IMR-90 (cell line): ENCODE data around the gene SLC17A5. TPM values are rescaled to one million over a fixed set of nuclear protein-coding genes. Genes with fewer than 3 reads are reported as not detected.

Experiments used
- ATAC-seq: fragments of 200-7000 bp; cut with Tn5 transposase; 2 replicates; pipeline ENCODE4 v1.9.1; 2020; ENCODE audit warnings: low read depth, mild to moderate bottlenecking, moderate library complexity
- BruUV-seq: library from RNA; stranded (reverse); fragments of 400-500 nt; replicated peaks from 2 replicates; lab custom pipeline; 2021; lab: Mats Ljungman, UMichigan
- CTCF ChIA-PET: fragments of 300-600 bp; formaldehyde crosslinking; extraction: SDS; loops from one replicate; lab custom pipeline; 2021; ENCODE audit warnings: antibody characterized with exemption; lab: Yijun Ruan, JAX
- POLR2A ChIA-PET: fragments of 300-600 bp; sonication (Branson Sonifier 250); formaldehyde crosslinking; loops from one replicate; lab custom pipeline; 2022; ENCODE audit warnings: antibody characterized with exemption; ENCODE audit not compliant: unreplicated experiment; lab: Charles Lee
- DNase-seq: peaks from one replicate; pipeline ENCODE4 v3.0.0; 2013
- H2AFZ ChIP-seq: replicated peaks from 2 replicates; pipeline ENCODE3; 2013; ENCODE audit warnings: low read length, mild to moderate bottlenecking; ENCODE audit not compliant: poor library complexity
- H2AK5ac ChIP-seq: 2 replicates; pipeline ENCODE4 v1.6.1; 2013; ENCODE audit warnings: low read depth, low read length, inconsistent platforms
- H2AK9ac ChIP-seq: replicated peaks from 2 replicates; pipeline ENCODE3; 2013; ENCODE audit warnings: mild to moderate bottlenecking, low read depth, low read length, moderate library complexity; ENCODE audit not compliant: poor library complexity
- H2BK120ac ChIP-seq: 2 replicates; pipeline ENCODE4 v1.6.1; 2013; ENCODE audit warnings: low read depth, low read length, inconsistent platforms
- H2BK15ac ChIP-seq: 3 replicates; pipeline ENCODE4 v1.6.1; 2013; ENCODE audit warnings: low read depth, low read length, inconsistent platforms
- H2BK20ac ChIP-seq: 2 replicates; pipeline ENCODE4 v1.6.1; 2013; ENCODE audit warnings: low read depth, mild to moderate bottlenecking, inconsistent platforms, low read length, moderate library complexity
- H2BK5ac ChIP-seq: 2 replicates; pipeline ENCODE4 v1.6.1; 2013; ENCODE audit warnings: mild to moderate bottlenecking, low read depth, low read length, inconsistent platforms; ENCODE audit not compliant: poor library complexity, severe bottlenecking
- H3K14ac ChIP-seq: replicated peaks from 2 replicates; pipeline ENCODE4 v1.6.1; 2013; ENCODE audit warnings: low read depth, low read length, inconsistent platforms
- H3K18ac ChIP-seq: 2 replicates; pipeline ENCODE4 v1.6.1; 2013; ENCODE audit warnings: low read depth, low read length, control low read depth
- H3K23ac ChIP-seq: 2 replicates; pipeline ENCODE4 v1.6.1; 2013; ENCODE audit warnings: low read depth, low read length, inconsistent platforms
- H3K27ac ChIP-seq: 2 replicates; pipeline ENCODE4 v1.5.1; 2013; ENCODE audit warnings: mild to moderate bottlenecking, control low read depth, low read length; ENCODE audit not compliant: insufficient read depth
- H3K27me3 ChIP-seq: 2 replicates; pipeline ENCODE4 v1.6.1; 2013; ENCODE audit warnings: low read length; ENCODE audit not compliant: control insufficient read depth, insufficient read depth
- H3K36me3 ChIP-seq: 2 replicates; pipeline ENCODE4 v1.6.1; 2013; ENCODE audit warnings: low read length, mixed read lengths; ENCODE audit not compliant: control insufficient read depth, insufficient read depth
- H3K4ac ChIP-seq: 2 replicates; pipeline ENCODE4 v1.6.1; 2013; ENCODE audit warnings: low read depth, low read length, inconsistent platforms
- H3K4me1 ChIP-seq: 2 replicates; pipeline ENCODE4 v1.6.1; 2013; ENCODE audit warnings: low read length, mixed read lengths; ENCODE audit not compliant: control insufficient read depth, insufficient read depth
- H3K4me2 ChIP-seq: 2 replicates; pipeline ENCODE4 v1.6.1; 2013; ENCODE audit warnings: low read depth, mild to moderate bottlenecking, control low read depth, low read length, moderate library complexity
- H3K4me3 ChIP-seq: 2 replicates; pipeline ENCODE4 v1.5.1; 2013; ENCODE audit warnings: low read depth, mild to moderate bottlenecking, control low read depth, low read length, moderate library complexity; ENCODE audit not compliant: insufficient read depth
- H3K56ac ChIP-seq: 2 replicates; pipeline ENCODE4 v1.6.1; 2013; ENCODE audit warnings: low read length, inconsistent platforms; ENCODE audit not compliant: insufficient read depth; ENCODE audit errors: extremely low read depth
- H3K79me1 ChIP-seq, 2 experiments: 2 replicates each; pipeline ENCODE4 v1.6.1; 2013; ENCODE audit warnings: low read length in 2 of 2, inconsistent platforms in 1 of 2, low read depth in 1 of 2
- H3K9ac ChIP-seq: 2 replicates; pipeline ENCODE4 v1.6.1; 2013; ENCODE audit warnings: low read depth, low read length, control low read depth
- H3K9me1 ChIP-seq: 2 replicates; pipeline ENCODE4 v1.6.1; 2013; ENCODE audit warnings: low read length, inconsistent platforms; ENCODE audit not compliant: insufficient read depth
- H3K9me3 ChIP-seq: 2 replicates; pipeline ENCODE4 v1.6.1; 2013; ENCODE audit warnings: low read length; ENCODE audit not compliant: control insufficient read depth, insufficient read depth
- H4K20me1 ChIP-seq: 2 replicates; pipeline ENCODE4 v1.6.1; 2013; ENCODE audit warnings: low read length, inconsistent platforms; ENCODE audit not compliant: insufficient read depth
- H4K5ac ChIP-seq: 2 replicates; pipeline ENCODE4 v1.6.1; 2013; ENCODE audit warnings: mild to moderate bottlenecking, low read depth, low read length, control low read depth
- H4K8ac ChIP-seq, 2 experiments: 2 replicates each; pipeline ENCODE4 v1.6.1; 2013; ENCODE audit warnings: low read depth in 2 of 2, low read length in 2 of 2, control low read depth in 1 of 2, inconsistent platforms in 1 of 2
- H4K91ac ChIP-seq: 2 replicates; pipeline ENCODE4 v1.6.1; 2013; ENCODE audit warnings: low read depth, low read length, inconsistent platforms; ENCODE audit not compliant: insufficient read depth
- BHLHE40 ChIP-seq: fragments of 150-350 bp; IDR thresholded peaks from 2 replicates; pipeline ENCODE4 v1.6.1; 2016; ENCODE audit warnings: mild to moderate bottlenecking, low read depth, low read length
- CEBPB ChIP-seq: IDR thresholded peaks from 2 replicates; pipeline ENCODE4 v1.6.1; 2012; ENCODE audit warnings: low read depth, low read length, improper control_type of control experiment
- CHD1 ChIP-seq: IDR thresholded peaks from 2 replicates; pipeline ENCODE4 v1.6.1; 2012; ENCODE audit warnings: low read depth, low read length, improper control_type of control experiment
- FOS ChIP-seq: fragments of 150-350 bp; IDR thresholded peaks from 2 replicates; pipeline ENCODE4 v1.6.1; 2016; ENCODE audit warnings: low read depth, low read length
- MAFK ChIP-seq: IDR thresholded peaks from 2 replicates; pipeline ENCODE4 v1.6.1; 2012; ENCODE audit warnings: low read depth, low read length, improper control_type of control experiment
- MAZ ChIP-seq: IDR thresholded peaks from 2 replicates; pipeline ENCODE4 v1.6.1; 2012; ENCODE audit warnings: low read depth, mild to moderate bottlenecking, low read length, improper control_type of control experiment, moderate library complexity, borderline replicate concordance
- MXI1 ChIP-seq: IDR thresholded peaks from 2 replicates; pipeline ENCODE4 v1.6.1; 2012; ENCODE audit warnings: low read depth, mild to moderate bottlenecking, low read length, moderate library complexity, borderline replicate concordance
- NFE2L2 ChIP-seq: fragments of 150-350 bp; IDR thresholded peaks from 2 replicates; pipeline ENCODE4 v1.6.1; 2016; ENCODE audit warnings: low read depth, mild to moderate bottlenecking, low read length
- POLR2A ChIP-seq: IDR thresholded peaks from 2 replicates; pipeline ENCODE4 v1.6.1; 2012; ENCODE audit warnings: mild to moderate bottlenecking, low read depth, low read length
- RAD21 ChIP-seq: IDR thresholded peaks from 2 replicates; pipeline ENCODE4 v1.6.1; 2012; ENCODE audit warnings: low read length, improper control_type of control experiment
- RCOR1 ChIP-seq: IDR thresholded peaks from 2 replicates; pipeline ENCODE4 v1.6.1; 2012; ENCODE audit warnings: mild to moderate bottlenecking, low read length, improper control_type of control experiment; ENCODE audit not compliant: insufficient replicate concordance
- RFX5 ChIP-seq: IDR thresholded peaks from 2 replicates; pipeline ENCODE4 v1.8.0; 2012; ENCODE audit warnings: low read depth, mild to moderate bottlenecking, low read length, moderate library complexity
- SMC3 ChIP-seq: fragments of 150-350 bp; IDR thresholded peaks from 2 replicates; pipeline ENCODE4 v1.6.1; 2016; ENCODE audit warnings: low read depth, mild to moderate bottlenecking, antibody characterized with exemption, low read length, moderate library complexity
- WGBS, 2 experiments: methylation state at CpG; one replicate each; pipeline versions ENCODE4 v1.1.5 to v1.1.7; 2013; ENCODE audit warnings: missing lambda C conversion rate in 2 of 2; ENCODE audit not compliant: insufficient read length in 1 of 2; ENCODE audit errors: extremely low coverage in 2 of 2; 5-methylcytosine and 5-hydroxymethylcytosine counted together
- dilution Hi-C: fragments of 300-500 bp; cut with HindIII; formaldehyde crosslinking; loops from one replicate; pipeline ENCODE4 v1.14.3; 2018; ENCODE audit warnings: low sequenced_read_pairs; ENCODE audit not compliant: unreplicated experiment
- in situ Hi-C: fragments of 300-500 bp; cut with MboI; formaldehyde crosslinking; loops from 3 replicates; pipeline ENCODE4 v1.14.3; 2019; ENCODE audit warnings: low sequenced_read_pairs, inconsistent platforms, mixed read lengths
- intact Hi-C: fragments of 100-400 bp; cut with micrococcal nuclease; formaldehyde crosslinking; loops from 2 replicates; pipeline ENCODE4 v1.10.0; 2022
- polyA plus RNA-seq, 3 experiments: library from polyadenylated mRNA; depleted of rRNA; stranded (reverse); fragments of >200 nt; gene quantifications; 2 replicates each; pipeline ENCODE4 v1.2.3, GENCODE V29; 2012; ENCODE audit warnings: low replicate concordance in 1 of 3
- total RNA-seq: library from RNA; depleted of rRNA; stranded (reverse); fragments of >200 nt; gene quantifications from 2 replicates; pipeline ENCODE4 v1.2.3, GENCODE V29; 2012
- TF ChIP-seq, protein P1 (sequence below): fragments of 150-350 bp; IDR thresholded peaks from 2 replicates; pipeline ENCODE4 v1.6.1; 2017; ENCODE audit warnings: mild to moderate bottlenecking, antibody characterized with exemption, low read length, low read depth
- TF ChIP-seq, protein P2 (sequence below): conservative IDR thresholded peaks from 2 replicates; pipeline ENCODE4 v1.5.1; 2012; ENCODE audit warnings: mild to moderate bottlenecking, low read depth, low read length, improper control_type of control experiment
- TF ChIP-seq, protein P3 (sequence below): fragments of 150-350 bp; IDR thresholded peaks from 2 replicates; pipeline ENCODE4 v1.6.1; 2016; ENCODE audit warnings: low read depth, mild to moderate bottlenecking, low read length, moderate library complexity, borderline replicate concordance

Gene SLC17A5
- total and polyA plus RNA-seq, 2 of the 4 experiments (the other 2 are of a cell fraction): 20.8 to 27.2 TPM

DNA sequence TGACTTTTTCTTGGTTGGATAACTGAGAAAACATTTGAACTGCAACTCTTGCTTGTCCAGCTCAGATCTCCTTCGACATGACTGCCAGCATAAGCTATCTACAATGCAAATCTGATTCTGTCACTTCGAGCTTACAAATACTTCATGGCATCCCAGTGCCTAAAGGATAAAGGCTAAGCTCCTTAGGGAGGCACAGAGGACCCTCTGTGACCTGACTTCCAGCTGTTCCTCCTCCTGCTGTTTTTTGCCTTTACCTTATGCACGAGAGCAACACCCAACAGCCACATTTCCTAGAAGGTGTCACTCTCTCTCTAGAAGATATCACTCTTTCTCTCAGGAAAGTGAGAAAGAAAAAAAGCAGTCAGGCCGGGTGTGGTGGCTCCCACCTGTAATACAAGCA lies 23.4 kb downstream of the SLC17A5 start:
- no peak overlapping the region for H4K5ac ChIP-seq
- H3K18ac ChIP-seq: no peak overlapping the region
- no peak overlapping the region for H2BK20ac ChIP-seq
- no peak overlapping the region for H3K14ac ChIP-seq
- H3K79me1 ChIP-seq: peaks cover 0 to 9% of the 10 kb centered on the region in 2 experiments; a peak in 2 of 4 replicates
- CTCF ChIA-PET: interaction anchor here (0.6 kb wide), 1 partner anchor 169 kb away, joined by 3 read pairs; no protein-coding TSS in a partner anchor
- no peak overlapping the region for H4K91ac ChIP-seq
- H2AK9ac ChIP-seq: no peak overlapping the region
- in situ Hi-C loops (no loop called here), dilution Hi-C loops (no loop called here), intact Hi-C loops (no loop called here)
- no peaks in the 10 kb centered on the region for H3K27me3 ChIP-seq
- H3K9ac ChIP-seq: no peak overlapping the region
- no peaks in the 10 kb centered on the region for H3K9me3 ChIP-seq
- H3K36me3 ChIP-seq: peaks cover 9% of the 10 kb centered on the region
- no peak overlapping the region for H3K27ac ChIP-seq
- DNase-seq (no peak), ATAC-seq (no peak)
- no peak overlapping the region for H3K4me2 ChIP-seq
- WGBS, 2 experiments: 40% methylated on average over 1 of the region's 4 CpGs; no CpG with 5 or more reads in 1 of the 2 experiments
- no peak overlapping the region for H3K4ac ChIP-seq
- no peak overlapping the region for H2BK5ac ChIP-seq
- no peak overlapping the region for H2BK15ac ChIP-seq
- H3K4me1 ChIP-seq: peaks cover 4% of the 10 kb centered on the region
- H3K9me1 ChIP-seq: peaks cover 6% of the 10 kb centered on the region; the same call in 1 of the 2 replicates
- no peak overlapping the region for H2BK120ac ChIP-seq
- no peaks in the 10 kb centered on the region for H4K20me1 ChIP-seq
- no peak overlapping the region for H2AFZ ChIP-seq
- no peak overlapping the region for H4K8ac ChIP-seq
- H3K23ac ChIP-seq: no peak overlapping the region
- POLR2A ChIA-PET: no interaction called here
- no peak overlapping the region for H3K56ac ChIP-seq
- TF ChIP-seq RAD21 (no peak), MAZ (no peak), MAFK (no peak), POLR2A (no peak), RCOR1 (no peak), FOS (no peak), NFE2L2 (no peak), RFX5 (no peak), SMC3 (no peak), CHD1 (no peak), CEBPB (no peak), MXI1 (no peak), BHLHE40 (no peak)
- TF ChIP-seq, protein P1, sequence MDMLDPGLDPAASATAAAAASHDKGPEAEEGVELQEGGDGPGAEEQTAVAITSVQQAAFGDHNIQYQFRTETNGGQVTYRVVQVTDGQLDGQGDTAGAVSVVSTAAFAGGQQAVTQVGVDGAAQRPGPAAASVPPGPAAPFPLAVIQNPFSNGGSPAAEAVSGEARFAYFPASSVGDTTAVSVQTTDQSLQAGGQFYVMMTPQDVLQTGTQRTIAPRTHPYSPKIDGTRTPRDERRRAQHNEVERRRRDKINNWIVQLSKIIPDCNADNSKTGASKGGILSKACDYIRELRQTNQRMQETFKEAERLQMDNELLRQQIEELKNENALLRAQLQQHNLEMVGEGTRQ: no peak
- TF ChIP-seq, protein P2, sequence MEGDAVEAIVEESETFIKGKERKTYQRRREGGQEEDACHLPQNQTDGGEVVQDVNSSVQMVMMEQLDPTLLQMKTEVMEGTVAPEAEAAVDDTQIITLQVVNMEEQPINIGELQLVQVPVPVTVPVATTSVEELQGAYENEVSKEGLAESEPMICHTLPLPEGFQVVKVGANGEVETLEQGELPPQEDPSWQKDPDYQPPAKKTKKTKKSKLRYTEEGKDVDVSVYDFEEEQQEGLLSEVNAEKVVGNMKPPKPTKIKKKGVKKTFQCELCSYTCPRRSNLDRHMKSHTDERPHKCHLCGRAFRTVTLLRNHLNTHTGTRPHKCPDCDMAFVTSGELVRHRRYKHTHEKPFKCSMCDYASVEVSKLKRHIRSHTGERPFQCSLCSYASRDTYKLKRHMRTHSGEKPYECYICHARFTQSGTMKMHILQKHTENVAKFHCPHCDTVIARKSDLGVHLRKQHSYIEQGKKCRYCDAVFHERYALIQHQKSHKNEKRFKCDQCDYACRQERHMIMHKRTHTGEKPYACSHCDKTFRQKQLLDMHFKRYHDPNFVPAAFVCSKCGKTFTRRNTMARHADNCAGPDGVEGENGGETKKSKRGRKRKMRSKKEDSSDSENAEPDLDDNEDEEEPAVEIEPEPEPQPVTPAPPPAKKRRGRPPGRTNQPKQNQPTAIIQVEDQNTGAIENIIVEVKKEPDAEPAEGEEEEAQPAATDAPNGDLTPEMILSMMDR: no peak
- TF ChIP-seq, protein P3, sequence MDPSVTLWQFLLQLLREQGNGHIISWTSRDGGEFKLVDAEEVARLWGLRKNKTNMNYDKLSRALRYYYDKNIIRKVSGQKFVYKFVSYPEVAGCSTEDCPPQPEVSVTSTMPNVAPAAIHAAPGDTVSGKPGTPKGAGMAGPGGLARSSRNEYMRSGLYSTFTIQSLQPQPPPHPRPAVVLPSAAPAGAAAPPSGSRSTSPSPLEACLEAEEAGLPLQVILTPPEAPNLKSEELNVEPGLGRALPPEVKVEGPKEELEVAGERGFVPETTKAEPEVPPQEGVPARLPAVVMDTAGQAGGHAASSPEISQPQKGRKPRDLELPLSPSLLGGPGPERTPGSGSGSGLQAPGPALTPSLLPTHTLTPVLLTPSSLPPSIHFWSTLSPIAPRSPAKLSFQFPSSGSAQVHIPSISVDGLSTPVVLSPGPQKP: no peak
- H3K4me3 ChIP-seq: no peak overlapping the region
- no TSS peak for BruUV-seq
- H2AK5ac ChIP-seq: no peak overlapping the region
